Effector memory CD4-positive, alpha-beta T cell (primary cell): ENCODE data around the gene NOBOX.
A peak's percentile ranks its signal among the peaks of the same experiment; 100 is the strongest.
"Not testable (repeated sequence)": the region's sequence is repeated elsewhere in the genome, so short reads cannot be mapped to it uniquely, and the experiment has no call there.

Experiments used
- DNase-seq, 3 donors: peaks; one replicate each; pipeline ENCODE4 v3.0.0-alpha.2; 2020
- H3K27ac ChIP-seq: 2 replicates; pipeline ENCODE4 v1.7.0; 2013; ENCODE audit warnings: mild to moderate bottlenecking, low read length, moderate library complexity; ENCODE audit not compliant: insufficient read depth, poor library complexity, severe bottlenecking
- H3K27me3 ChIP-seq: replicated peaks from 2 replicates; pipeline ENCODE4 v1.7.0; 2013; ENCODE audit warnings: mild to moderate bottlenecking, low read length; ENCODE audit not compliant: insufficient read depth, control insufficient read depth, poor library complexity, severe bottlenecking
- H3K36me3 ChIP-seq: 2 replicates; pipeline ENCODE4 v1.7.0; 2013; ENCODE audit warnings: mild to moderate bottlenecking, low read length, moderate library complexity; ENCODE audit not compliant: control insufficient read depth, insufficient read depth
- H3K4me1 ChIP-seq: 2 replicates; pipeline ENCODE4 v1.7.0; 2013; ENCODE audit warnings: low read length, mild to moderate bottlenecking; ENCODE audit not compliant: control insufficient read depth, insufficient read depth, poor library complexity, severe bottlenecking
- H3K4me3 ChIP-seq: 2 replicates; pipeline ENCODE4 v1.7.0; 2013; ENCODE audit warnings: low read length, low read depth, mild to moderate bottlenecking; ENCODE audit not compliant: insufficient read depth, poor library complexity, severe bottlenecking
- H3K9me3 ChIP-seq: 2 replicates; pipeline ENCODE4 v1.7.0; 2013; ENCODE audit warnings: mild to moderate bottlenecking, low read length, moderate library complexity; ENCODE audit not compliant: control insufficient read depth
- total RNA-seq, 3 donors: gene quantifications; one replicate each; lab custom pipeline; 2026; lab: John Stamatoyannopoulos, UW

NOBOX gene
- total RNA-seq: 0 reads per million in 3 donors

DNA sequence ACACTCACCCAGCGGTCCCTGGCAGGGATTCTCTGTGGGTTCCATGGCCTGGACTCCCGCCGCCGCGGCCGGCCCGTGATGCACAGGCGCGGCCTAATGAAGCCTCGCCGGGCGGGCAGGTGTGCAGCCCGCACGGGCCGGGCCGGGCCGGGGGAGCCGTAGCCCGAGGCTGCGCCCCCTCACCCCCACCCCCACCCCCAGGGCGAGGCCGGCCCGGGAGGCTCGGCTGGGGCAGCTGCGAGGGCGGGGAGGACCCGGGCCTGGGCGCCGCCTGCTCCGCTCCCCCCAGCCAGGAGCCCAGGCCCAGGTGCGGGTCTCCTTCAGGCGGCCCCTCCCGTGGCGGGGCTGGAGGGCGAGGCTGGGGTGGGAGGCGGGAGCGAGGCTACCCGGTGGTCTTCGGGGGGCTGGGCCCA, at the start of gene NOBOX:
NOBOX (minus strand) TSS at position 45 of the 413 bp plus-strand sequence.
- no peaks in the 10 kb centered on the region for H3K9me3 ChIP-seq
- no peaks in the 10 kb centered on the region for H3K4me1 ChIP-seq
- H3K27me3 ChIP-seq: no peaks in the 10 kb centered on the region
- H3K4me3 ChIP-seq: no peak within 1 kb of the TSS
- H3K36me3 ChIP-seq: no peaks in the 10 kb centered on the region
- DNase-seq: no peak
- no peak within 1 kb of the TSS for H3K27ac ChIP-seq

DNA sequence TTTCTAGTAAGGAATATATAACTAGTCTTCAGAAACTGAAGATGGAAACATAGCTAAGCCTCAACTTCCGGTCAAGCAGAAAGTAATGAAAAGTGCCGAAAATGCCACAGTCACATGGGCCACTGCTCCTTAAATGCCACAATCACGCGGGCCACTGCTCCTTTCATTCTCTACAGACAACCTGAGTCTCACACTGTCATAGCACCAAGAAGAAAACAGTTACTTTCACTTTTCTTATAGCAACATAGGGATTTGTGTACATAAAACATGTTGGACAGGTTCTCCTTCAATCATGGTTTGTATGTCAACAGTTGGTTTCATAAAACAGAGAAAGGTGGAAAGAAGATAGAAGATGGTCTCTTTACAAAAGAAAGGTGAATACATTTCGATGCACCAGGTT, 48.6 kb upstream of the NOBOX start:
- no peak for DNase-seq
- Histone ChIP-seq H3K36me3 (peaks cover 4% of the 10 kb centered on the region), H3K27ac (no peak overlapping the region), H3K9me3 (no peaks in the 10 kb centered on the region), H3K27me3 (no peaks in the 10 kb centered on the region), H3K4me3 (no peak overlapping the region), H3K4me1 (no peaks in the 10 kb centered on the region)

DNA sequence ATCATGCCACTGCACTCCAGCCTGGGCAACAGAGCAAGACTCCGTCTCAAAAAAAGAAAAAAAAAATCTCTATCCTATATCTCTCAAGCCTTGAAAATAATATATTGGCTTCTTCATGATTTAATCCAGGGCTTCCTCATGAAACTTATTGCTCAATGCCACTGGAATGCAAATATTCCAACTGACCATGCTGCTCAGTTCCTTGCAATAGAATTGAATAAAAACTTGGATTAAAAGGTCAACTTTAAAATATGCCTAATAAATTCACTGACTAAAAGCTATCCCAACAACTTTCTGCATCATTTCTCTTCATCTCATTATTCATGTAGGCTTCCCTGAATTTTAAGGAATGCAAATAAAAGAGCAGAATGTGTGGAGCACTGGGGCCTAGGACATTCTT, 42.1 kb upstream of the NOBOX start:
- no peaks in the 10 kb centered on the region for H3K36me3 ChIP-seq
- H3K4me3 ChIP-seq: no peak overlapping the region
- DNase-seq: no peak
- no peaks in the 10 kb centered on the region for H3K4me1 ChIP-seq
- no peak overlapping the region for H3K27ac ChIP-seq
- H3K9me3 ChIP-seq: no peaks in the 10 kb centered on the region
- H3K27me3 ChIP-seq: no peaks in the 10 kb centered on the region

DNA sequence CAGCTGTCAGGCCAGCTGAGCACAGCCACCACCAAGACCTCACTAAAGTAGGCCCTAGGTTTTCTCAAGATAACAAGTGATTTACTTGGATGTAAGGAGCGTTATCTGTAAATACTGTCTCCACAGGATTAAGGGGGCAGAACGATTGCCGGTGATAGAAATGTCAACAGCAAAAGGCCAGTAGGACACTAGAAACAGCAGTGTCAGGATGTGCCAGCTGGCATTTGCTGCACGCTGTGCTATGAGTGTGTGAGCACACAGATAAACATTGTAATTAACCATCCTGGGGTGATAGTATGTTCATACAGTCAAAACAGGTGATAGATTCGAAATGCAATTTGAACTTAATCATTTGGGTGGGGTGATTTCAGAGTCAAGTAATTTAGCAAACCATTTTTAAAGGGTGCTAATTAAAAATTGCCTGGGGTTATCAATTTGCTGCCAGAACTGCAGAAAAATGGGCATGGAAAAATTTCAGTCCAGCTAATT, 36.3 kb upstream of the NOBOX start:
- no peak for DNase-seq
- H3K9me3 ChIP-seq: no peaks in the 10 kb centered on the region
- no peaks in the 10 kb centered on the region for H3K4me1 ChIP-seq
- no peaks in the 10 kb centered on the region for H3K27me3 ChIP-seq
- H3K36me3 ChIP-seq: no peaks in the 10 kb centered on the region
- no peak overlapping the region for H3K4me3 ChIP-seq
- no peak overlapping the region for H3K27ac ChIP-seq

DNA sequence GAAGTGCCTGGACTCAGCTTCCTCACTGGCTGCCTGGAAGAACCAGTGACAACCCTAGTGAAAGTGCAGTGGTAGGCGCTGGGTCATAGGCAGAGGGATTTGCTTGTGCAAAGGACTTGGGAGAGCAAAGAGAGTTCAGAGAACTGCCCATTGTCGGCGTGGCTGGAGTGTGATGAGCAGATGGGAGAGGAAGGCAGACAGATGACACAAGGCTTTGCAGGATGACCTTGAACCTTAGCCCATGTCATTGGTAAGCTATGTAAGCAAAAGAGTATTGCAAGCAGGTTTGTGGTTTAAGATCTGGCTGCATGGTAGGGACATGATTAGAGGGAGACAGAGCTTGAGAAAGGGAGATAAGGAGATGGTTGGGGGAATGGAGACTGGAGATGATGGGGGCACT, 35.3 kb upstream of the NOBOX start:
- H3K4me3 ChIP-seq: no peak overlapping the region
- H3K36me3 ChIP-seq: no peaks in the 10 kb centered on the region
- no peaks in the 10 kb centered on the region for H3K9me3 ChIP-seq
- no peak overlapping the region for H3K27ac ChIP-seq
- DNase-seq: no peak
- no peaks in the 10 kb centered on the region for H3K27me3 ChIP-seq
- H3K4me1 ChIP-seq: no peaks in the 10 kb centered on the region

DNA sequence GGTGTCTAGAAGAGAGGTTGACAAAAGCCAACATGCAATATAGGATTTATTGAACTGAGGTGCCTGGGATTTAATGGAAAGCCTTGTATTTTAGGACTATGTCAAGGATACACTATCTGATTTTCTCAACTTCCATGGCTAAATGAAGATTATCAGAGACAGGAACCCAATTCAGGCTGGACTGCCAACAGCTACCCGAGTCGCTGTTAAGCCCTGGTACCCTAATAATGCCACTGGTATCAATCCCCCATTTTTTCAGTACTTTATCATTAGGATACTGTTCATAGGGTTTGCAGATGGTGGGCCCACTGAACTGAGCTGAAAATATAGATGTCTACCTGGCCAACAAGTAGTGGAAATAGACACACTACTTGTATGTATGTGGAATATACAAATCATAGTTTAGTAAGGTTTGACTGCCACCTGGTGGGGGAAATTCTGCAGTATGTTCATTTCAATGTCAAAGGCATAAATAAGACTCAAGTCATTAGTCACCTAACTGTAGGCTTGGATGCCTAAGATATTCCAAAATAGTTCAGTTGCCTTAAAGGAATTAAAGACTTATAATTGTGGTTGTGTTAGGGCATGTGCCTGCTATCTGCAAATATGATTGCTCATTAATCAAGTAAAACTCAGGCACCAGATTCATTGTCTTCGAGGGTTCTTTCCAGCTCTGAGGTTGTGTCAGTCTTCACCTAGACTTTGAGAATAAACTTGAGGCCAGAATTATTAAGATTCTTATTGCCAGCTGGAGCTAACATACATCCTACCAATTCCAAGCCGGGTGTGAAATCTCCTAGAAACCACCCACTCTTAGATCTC, 34.1 kb upstream of the NOBOX start:
- DNase-seq: peak in 1 of 3 donors; percentile 28
- Histone ChIP-seq H3K9me3 (no peaks in the 10 kb centered on the region), H3K36me3 (no peaks in the 10 kb centered on the region), H3K4me1 (no peaks in the 10 kb centered on the region), H3K4me3 (no peak overlapping the region), H3K27ac (no peak overlapping the region), H3K27me3 (no peaks in the 10 kb centered on the region)

DNA sequence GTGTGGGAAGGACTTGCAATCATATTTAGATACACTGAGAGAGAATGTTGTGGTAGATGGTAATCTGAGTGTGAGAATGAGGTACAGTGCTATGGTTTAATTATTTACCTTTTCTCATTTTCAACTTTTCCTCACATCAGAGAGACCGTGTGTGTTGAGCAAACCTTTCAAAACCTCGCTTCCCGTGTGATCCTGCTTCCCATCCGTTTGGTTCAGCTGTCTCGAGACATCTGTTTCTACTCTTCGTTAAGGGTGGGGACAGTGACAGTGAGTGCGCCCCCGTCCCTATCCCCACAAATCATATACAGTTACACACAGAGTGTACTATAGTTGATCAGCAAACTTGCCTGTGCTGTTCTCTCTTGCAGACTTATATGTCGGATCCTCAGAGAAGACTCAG, 33.0 kb upstream of the NOBOX start:
- Histone ChIP-seq H3K36me3 (no peaks in the 10 kb centered on the region), H3K4me3 (no peak overlapping the region), H3K4me1 (no peaks in the 10 kb centered on the region), H3K27ac (no peak overlapping the region), H3K27me3 (no peaks in the 10 kb centered on the region), H3K9me3 (no peaks in the 10 kb centered on the region)
- no peak for DNase-seq

DNA sequence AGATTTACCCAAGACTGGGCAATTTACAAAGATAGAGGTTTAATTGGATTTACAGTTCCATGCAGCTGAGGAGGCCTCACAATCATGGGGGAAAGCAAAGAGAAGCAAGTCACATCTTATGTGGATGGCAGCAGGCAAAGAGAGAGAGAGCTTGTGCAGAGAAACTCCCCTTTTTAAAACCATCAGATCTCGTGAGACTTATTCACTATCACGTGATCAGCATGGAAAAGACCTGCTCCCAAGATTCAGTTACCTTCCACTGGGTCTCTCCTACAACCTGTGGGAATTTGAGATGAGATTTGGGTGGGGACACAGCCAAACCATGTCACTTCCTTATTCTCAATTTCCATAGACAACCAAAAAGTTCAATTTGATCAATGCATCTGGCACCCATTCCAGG, 24.9 kb upstream of the NOBOX start:
- H3K36me3 ChIP-seq: no peaks in the 10 kb centered on the region
- H3K27ac ChIP-seq: no peak overlapping the region
- H3K4me3 ChIP-seq: no peak overlapping the region
- no peaks in the 10 kb centered on the region for H3K9me3 ChIP-seq
- H3K27me3 ChIP-seq: no peaks in the 10 kb centered on the region
- H3K4me1 ChIP-seq: no peaks in the 10 kb centered on the region
- DNase-seq: no peak

DNA sequence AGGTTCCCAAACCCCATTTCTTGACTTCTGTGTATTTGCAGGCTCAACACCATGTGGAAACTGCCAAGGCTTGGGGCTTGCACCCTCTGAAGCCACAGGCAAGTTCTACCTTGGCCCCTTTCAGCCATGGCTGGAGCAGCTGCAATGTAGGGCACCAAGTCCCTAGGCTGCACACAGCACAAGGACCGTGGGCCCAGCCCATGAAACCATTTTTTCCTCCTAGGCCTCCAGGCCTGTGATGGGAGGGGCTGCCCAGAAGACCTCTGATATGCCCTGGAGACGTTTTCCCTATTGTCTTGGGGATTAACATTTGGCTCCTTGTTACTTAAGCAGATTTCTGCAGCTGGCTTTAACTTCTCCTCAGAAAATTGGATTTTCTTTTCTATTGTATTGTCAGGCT, 24.0 kb upstream of the NOBOX start:
- H3K36me3 ChIP-seq, DNase-seq, H3K9me3 ChIP-seq, H3K27me3 ChIP-seq, H3K27ac ChIP-seq, H3K4me3 ChIP-seq, H3K4me1 ChIP-seq: not testable (repeated sequence)

DNA sequence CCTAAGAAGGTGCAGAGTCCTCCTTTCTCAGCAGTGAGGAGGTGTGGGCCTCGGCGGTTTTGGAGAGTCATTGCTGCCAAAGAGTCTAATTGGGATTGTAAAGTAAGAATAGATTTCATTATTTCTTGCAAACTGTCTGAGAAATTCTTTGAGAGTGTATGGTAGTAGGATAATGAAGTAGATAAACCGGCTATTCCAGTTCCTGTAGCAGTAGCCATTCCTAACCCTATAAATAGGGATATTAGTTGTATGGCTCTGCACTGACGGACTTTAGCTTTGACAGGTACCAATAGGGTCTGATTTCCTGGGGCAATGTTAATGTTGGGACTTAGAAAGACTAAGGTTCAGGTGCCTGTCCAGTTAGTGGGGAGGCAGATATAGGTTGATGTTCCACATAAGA, 15.4 kb upstream of the NOBOX start:
- not testable (repeated sequence) for H3K4me1 ChIP-seq, H3K27ac ChIP-seq, H3K4me3 ChIP-seq, H3K27me3 ChIP-seq, DNase-seq, H3K36me3 ChIP-seq, H3K9me3 ChIP-seq
